22Rv1 (cell line): ENCODE measurements around the gene ZFHX3.

Experiments
- H3K27ac ChIP-seq: fragments of 450-650 bp; 2 replicates; pipeline ENCODE4 v1.5.1; 2017
- CTCF ChIP-seq: fragments of 450-650 bp; IDR thresholded peaks from 2 replicates; pipeline ENCODE4 v1.5.1; 2017; ENCODE audit warnings: mild to moderate bottlenecking
- ZFX ChIP-seq: fragments of 450-650 bp; IDR thresholded peaks from 2 replicates; pipeline ENCODE4 v1.6.1; 2017; ENCODE audit warnings: antibody characterized with exemption, borderline replicate concordance

Gene ZFHX3

GRCh38 chr16:72895951-72896350 is 152.0 kb downstream of the ZFHX3 start:
- no peak overlapping the region for H3K27ac ChIP-seq
- no peak for TF ChIP-seq CTCF
- TF ChIP-seq ZFX = no peak

GRCh38 chr16:72894293-72895151 is 153.4 kb downstream of the ZFHX3 start:
- TF ChIP-seq ZFX (no peak), CTCF (no peak)
- H3K27ac ChIP-seq = no peak overlapping the region

- no peak for TF ChIP-seq CTCF
- TF ChIP-seq ZFX = no peak
- H3K27ac ChIP-seq = no peak overlapping the region
Measured at GRCh38 chr16:72891291-72892227, 156.4 kb downstream of the ZFHX3 start.

GRCh38 chr16:72890587-72890986 is 157.3 kb downstream of the ZFHX3 start:
- H3K27ac ChIP-seq = no peak overlapping the region
- TF ChIP-seq CTCF (no peak), ZFX (no peak)

GRCh38 chr16:72889616-72890582 is 158.0 kb downstream of the ZFHX3 start:
- H3K27ac ChIP-seq = no peak overlapping the region
- TF ChIP-seq CTCF = no peak
- TF ChIP-seq ZFX = no peak

- TF ChIP-seq CTCF (no peak), ZFX (no peak)
- H3K27ac ChIP-seq = no peak overlapping the region
Measured at GRCh38 chr16:72887537-72887936, 160.4 kb downstream of the ZFHX3 start.
